ENCODE measurements around the gene FGD4.

GRCh38 chr12:32486158-32486557 is 86.8 kb downstream of the FGD4 start:
- no peak for TF ChIP-seq CTCF (IDR thresholded peaks at IDR 0.05; ENCODE audit: insufficient read depth, low read length)
- TF ChIP-seq SPI1 (IDR thresholded peaks at IDR 0.05; ENCODE audit: borderline replicate concordance, low read depth) = no peak
- TF ChIP-seq POLR2AphosphoS5 (IDR thresholded peaks at IDR 0.05; ENCODE audit: low read depth) = no peak
- no peak for TF ChIP-seq REST (IDR thresholded peaks at IDR 0.05; ENCODE audit: insufficient replicate concordance, low read depth)

All from HL-60 (cell line).